HCT116 (cell line): ENCODE data around the gene FOXR1.
"Not testable (repeated sequence)": the region's sequence is repeated elsewhere in the genome, so short reads cannot be mapped to it uniquely, and the experiment has no call there.

Experiments
- EGR1 ChIP-seq: IDR thresholded peaks from 2 replicates; pipeline ENCODE4 v1.6.1; 2012; ENCODE audit warnings: low read depth
- ELF1 ChIP-seq: IDR thresholded peaks from 2 replicates; pipeline ENCODE4 v1.6.1; 2012; ENCODE audit warnings: low read depth, borderline replicate concordance
- EZH2 ChIP-seq: fragments of 200-600 bp; sonication (generic); IDR thresholded peaks from 2 replicates; pipeline ENCODE4 v1.6.1; 2017; ENCODE audit warnings: antibody characterized with exemption, mixed run types
- EZH2phosphoT487 ChIP-seq: fragments of 200-600 bp; IDR thresholded peaks from 2 replicates; pipeline ENCODE4 v1.6.1; 2018; ENCODE audit warnings: antibody characterized with exemption, borderline replicate concordance
- POLR2A ChIP-seq: IDR thresholded peaks from 2 replicates; pipeline ENCODE4 v1.7.0; 2011; ENCODE audit warnings: borderline replicate concordance; ENCODE audit not compliant: insufficient read depth, insufficient read length; ENCODE audit errors: extremely low read depth
- POLR2AphosphoS5 ChIP-seq: IDR thresholded peaks from 2 replicates; pipeline ENCODE4 v1.6.1; 2011; ENCODE audit warnings: mild to moderate bottlenecking, low read depth, low read length, moderate library complexity
- SRF ChIP-seq: IDR thresholded peaks from 2 replicates; pipeline ENCODE4 v1.6.1; 2012; ENCODE audit warnings: low read depth
- YY1 ChIP-seq: IDR thresholded peaks from 2 replicates; pipeline ENCODE4 v1.6.1; 2011; ENCODE audit warnings: low read length, low read depth, moderate library complexity, mild to moderate bottlenecking; ENCODE audit not compliant: insufficient replicate concordance; ENCODE audit errors: extremely low read depth
- ZNF274 ChIP-seq: fragments of 200-500 bp; sonication (Bioruptor generic); IDR thresholded peaks from 2 replicates; pipeline ENCODE4 v1.6.1; 2014; ENCODE audit warnings: mild to moderate bottlenecking, low read depth, low read length, inconsistent platforms
- TF ChIP-seq, protein P1 (sequence below), 3 experiments: fragments of 200-600 bp in 1 of 3; sonication (generic) in 1 of 3; IDR thresholded peaks in 2 of 3; conservative IDR thresholded peaks in 1 of 3; 2 replicates each; pipeline ENCODE4 v1.5.1; 2012 to 2017; ENCODE audit warnings: low read depth in 2 of 3, low read length in 2 of 3, antibody characterized with exemption in 1 of 3, borderline replicate concordance in 1 of 3, control low read depth in 1 of 3, mild to moderate bottlenecking in 1 of 3, mixed read lengths in 1 of 3, mixed run types in 1 of 3, moderate library complexity in 1 of 3; ENCODE audit not compliant: insufficient read depth in 1 of 3
- TF ChIP-seq, protein P2 (sequence below): IDR thresholded peaks from 2 replicates; pipeline ENCODE4 v1.6.1; 2012

DNA sequence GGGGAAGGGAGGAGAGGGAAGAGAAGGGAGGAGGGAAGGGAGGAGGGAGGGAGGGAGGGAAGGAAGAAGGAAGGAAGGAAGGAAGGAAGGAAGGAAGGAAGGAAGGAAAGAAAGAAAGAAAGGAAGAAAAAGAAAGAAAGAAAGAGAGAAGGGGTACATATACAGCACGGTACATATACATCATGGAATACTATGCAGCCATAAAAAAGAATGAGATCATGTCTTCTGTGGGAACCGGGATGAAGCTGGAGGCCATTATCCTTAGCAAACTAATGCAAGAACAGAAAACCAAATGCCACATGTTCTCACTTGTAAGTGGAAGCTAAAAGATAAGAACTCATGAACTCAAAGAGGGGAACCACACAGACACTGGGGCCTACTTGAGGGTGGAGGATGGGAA, 2.1 kb upstream of the FOXR1 start:
- TF ChIP-seq, protein P1, sequence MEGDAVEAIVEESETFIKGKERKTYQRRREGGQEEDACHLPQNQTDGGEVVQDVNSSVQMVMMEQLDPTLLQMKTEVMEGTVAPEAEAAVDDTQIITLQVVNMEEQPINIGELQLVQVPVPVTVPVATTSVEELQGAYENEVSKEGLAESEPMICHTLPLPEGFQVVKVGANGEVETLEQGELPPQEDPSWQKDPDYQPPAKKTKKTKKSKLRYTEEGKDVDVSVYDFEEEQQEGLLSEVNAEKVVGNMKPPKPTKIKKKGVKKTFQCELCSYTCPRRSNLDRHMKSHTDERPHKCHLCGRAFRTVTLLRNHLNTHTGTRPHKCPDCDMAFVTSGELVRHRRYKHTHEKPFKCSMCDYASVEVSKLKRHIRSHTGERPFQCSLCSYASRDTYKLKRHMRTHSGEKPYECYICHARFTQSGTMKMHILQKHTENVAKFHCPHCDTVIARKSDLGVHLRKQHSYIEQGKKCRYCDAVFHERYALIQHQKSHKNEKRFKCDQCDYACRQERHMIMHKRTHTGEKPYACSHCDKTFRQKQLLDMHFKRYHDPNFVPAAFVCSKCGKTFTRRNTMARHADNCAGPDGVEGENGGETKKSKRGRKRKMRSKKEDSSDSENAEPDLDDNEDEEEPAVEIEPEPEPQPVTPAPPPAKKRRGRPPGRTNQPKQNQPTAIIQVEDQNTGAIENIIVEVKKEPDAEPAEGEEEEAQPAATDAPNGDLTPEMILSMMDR (IDR thresholded peaks at IDR 0.05 in 2 of 3, conservative IDR thresholded peaks at IDR 0.05 in 1 of 3; ENCODE audit: borderline replicate concordance in 1 of 3, insufficient read depth in 1 of 3, low read depth in 2 of 3, low read length in 2 of 3), result not testable (repeated sequence)
- not testable (repeated sequence) for TF ChIP-seq EZH2, ZNF274, EGR1, POLR2A, ELF1, POLR2AphosphoS5, YY1, SRF, EZH2phosphoT487
- TF ChIP-seq, protein P2, sequence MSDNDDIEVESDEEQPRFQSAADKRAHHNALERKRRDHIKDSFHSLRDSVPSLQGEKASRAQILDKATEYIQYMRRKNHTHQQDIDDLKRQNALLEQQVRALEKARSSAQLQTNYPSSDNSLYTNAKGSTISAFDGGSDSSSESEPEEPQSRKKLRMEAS, result not testable (repeated sequence)
